Measurements from ENCODE around the gene TET2. TPM values are rescaled to one million over a fixed set of nuclear protein-coding genes. Genes with fewer than 3 reads are reported as not detected.
"Not testable (repeated sequence)": the region's sequence is repeated elsewhere in the genome, so short reads cannot be mapped to it uniquely, and the experiment has no call there.

TET2 gene
- total RNA-seq, 3 donors from 2014 or later (not counting 1 experiment from before 2014, with no cell fraction given) = 80.0 to 91.6 (median 82.8) TPM

DNA sequence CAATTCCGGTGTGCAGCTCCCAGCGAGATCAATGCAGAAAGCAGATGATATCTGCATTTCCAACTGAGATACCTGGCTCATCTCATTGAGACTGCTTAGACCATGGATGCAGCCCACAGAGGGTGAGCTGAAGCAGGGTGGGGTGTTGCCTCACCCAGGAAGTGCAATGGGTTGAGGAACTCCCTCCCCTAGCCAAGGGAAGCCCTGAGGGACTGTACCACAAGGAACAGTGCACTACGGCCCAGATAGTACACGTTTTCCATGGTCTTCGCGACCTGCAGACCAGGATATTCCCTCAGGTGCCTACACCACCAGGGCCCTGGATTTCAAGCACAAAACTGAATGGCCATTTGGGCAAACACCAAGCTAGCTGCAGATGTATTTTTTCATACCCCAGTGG is 150.0 kb downstream of the TET2 start:
- no peaks in the 10 kb centered on the region for H3K4me1 Mint-ChIP-seq
- H3K27me3 Mint-ChIP-seq (ENCODE audit: low read depth in 2 of 2) = peaks cover 0 to 2% of the 10 kb centered on the region in 2 donors
- intact Hi-C loops (cut with micrococcal nuclease) = no loop called here
- H3K4me3 Mint-ChIP-seq = no peak overlapping the region
- H3K27ac Mint-ChIP-seq = no peak overlapping the region
- Histone ChIP-seq H3K36me3 (ENCODE audit: control insufficient read depth, insufficient read depth, low read length) (no peaks in the 10 kb centered on the region), H3K27me3 (ENCODE audit: control insufficient read depth, insufficient read depth, low read length) (no peaks in the 10 kb centered on the region), H3K4me1 (ENCODE audit: control insufficient read depth, insufficient read depth, low read length) (no peaks in the 10 kb centered on the region), H3K27ac (ENCODE audit: low read length) (no peak overlapping the region), H3K9me3 (ENCODE audit: control insufficient read depth, insufficient read depth, low read length) (no peaks in the 10 kb centered on the region), H3K4me3 (ENCODE audit: low read length) (no peak overlapping the region)
- peaks cover 14% of the 10 kb centered on the region for H3K36me3 Mint-ChIP-seq
- no peak for DNase-seq
- peaks cover 4 to 10% of the 10 kb centered on the region in 2 donors for H3K9me3 Mint-ChIP-seq
- WGBS (ENCODE audit: insufficient coverage) = 86% methylated on average over 6 of the region's 6 CpGs
- TF ChIP-seq, protein P1, sequence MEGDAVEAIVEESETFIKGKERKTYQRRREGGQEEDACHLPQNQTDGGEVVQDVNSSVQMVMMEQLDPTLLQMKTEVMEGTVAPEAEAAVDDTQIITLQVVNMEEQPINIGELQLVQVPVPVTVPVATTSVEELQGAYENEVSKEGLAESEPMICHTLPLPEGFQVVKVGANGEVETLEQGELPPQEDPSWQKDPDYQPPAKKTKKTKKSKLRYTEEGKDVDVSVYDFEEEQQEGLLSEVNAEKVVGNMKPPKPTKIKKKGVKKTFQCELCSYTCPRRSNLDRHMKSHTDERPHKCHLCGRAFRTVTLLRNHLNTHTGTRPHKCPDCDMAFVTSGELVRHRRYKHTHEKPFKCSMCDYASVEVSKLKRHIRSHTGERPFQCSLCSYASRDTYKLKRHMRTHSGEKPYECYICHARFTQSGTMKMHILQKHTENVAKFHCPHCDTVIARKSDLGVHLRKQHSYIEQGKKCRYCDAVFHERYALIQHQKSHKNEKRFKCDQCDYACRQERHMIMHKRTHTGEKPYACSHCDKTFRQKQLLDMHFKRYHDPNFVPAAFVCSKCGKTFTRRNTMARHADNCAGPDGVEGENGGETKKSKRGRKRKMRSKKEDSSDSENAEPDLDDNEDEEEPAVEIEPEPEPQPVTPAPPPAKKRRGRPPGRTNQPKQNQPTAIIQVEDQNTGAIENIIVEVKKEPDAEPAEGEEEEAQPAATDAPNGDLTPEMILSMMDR (IDR thresholded peaks at IDR 0.05) = no peak
- no peak for ATAC-seq

DNA sequence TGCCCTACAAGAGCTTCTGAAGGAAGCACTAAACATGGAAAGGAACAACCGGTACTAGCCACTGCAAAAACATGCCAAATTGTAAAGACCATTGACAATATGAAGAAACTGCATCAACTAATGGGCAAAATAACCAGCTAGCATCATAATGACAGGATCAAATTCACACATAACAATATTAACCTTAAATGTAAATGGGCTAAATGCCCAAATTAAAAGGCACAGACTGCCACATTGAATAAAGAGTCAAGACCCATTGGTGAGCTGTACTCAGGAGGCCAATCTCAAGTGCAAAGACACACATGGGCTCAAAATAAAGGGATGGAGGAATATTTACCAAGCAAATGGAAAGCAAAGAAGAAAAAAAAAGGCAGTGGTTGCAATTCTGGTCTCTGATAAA is 152.4 kb downstream of the TET2 start:
- H3K27me3 ChIP-seq (ENCODE audit: control insufficient read depth, insufficient read depth, low read length); H3K27me3 Mint-ChIP-seq (ENCODE audit: low read depth in 2 of 2); ATAC-seq; H3K9me3 ChIP-seq (ENCODE audit: control insufficient read depth, insufficient read depth, low read length); intact Hi-C loops (cut with micrococcal nuclease); H3K4me3 Mint-ChIP-seq; H3K4me1 Mint-ChIP-seq; DNase-seq; H3K36me3 ChIP-seq (ENCODE audit: control insufficient read depth, insufficient read depth, low read length); H3K27ac ChIP-seq (ENCODE audit: low read length); H3K4me1 ChIP-seq (ENCODE audit: control insufficient read depth, insufficient read depth, low read length); H3K27ac Mint-ChIP-seq; H3K4me3 ChIP-seq (ENCODE audit: low read length): not testable (repeated sequence)
- H3K36me3 Mint-ChIP-seq = peaks cover 14% of the 10 kb centered on the region
- peaks cover 6 to 14% of the 10 kb centered on the region in 2 donors for H3K9me3 Mint-ChIP-seq
- 89% methylated on average over 1 of the region's 1 CpG for WGBS (ENCODE audit: insufficient coverage)

DNA sequence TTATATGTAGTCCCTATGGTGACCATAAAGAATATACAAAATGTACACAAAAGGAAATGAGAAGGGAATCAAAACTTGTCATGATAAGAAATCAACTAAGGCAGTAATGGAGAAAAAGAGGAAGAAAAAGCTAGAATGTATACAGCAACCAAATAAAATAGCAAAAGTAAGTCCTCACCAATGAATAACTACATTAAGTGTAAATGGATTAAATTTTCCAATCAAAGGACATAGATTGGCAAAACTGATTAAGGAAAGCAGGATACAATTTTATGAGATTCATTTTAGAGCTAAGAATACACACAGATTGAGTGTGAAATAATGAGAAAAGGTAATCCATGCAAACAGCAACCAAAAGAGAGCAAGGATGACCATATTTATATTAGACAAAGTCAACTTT is 157.4 kb downstream of the TET2 start:
- Histone ChIP-seq H3K4me1 (ENCODE audit: control insufficient read depth, insufficient read depth, low read length) (peaks cover 9% of the 10 kb centered on the region), H3K9me3 (ENCODE audit: control insufficient read depth, insufficient read depth, low read length) (no peaks in the 10 kb centered on the region), H3K4me3 (ENCODE audit: low read length) (no peak overlapping the region), H3K27me3 (ENCODE audit: control insufficient read depth, insufficient read depth, low read length) (no peaks in the 10 kb centered on the region), H3K36me3 (ENCODE audit: control insufficient read depth, insufficient read depth, low read length) (no peaks in the 10 kb centered on the region), H3K27ac (ENCODE audit: low read length) (no peak overlapping the region)
- peaks cover 5 to 7% of the 10 kb centered on the region in 2 donors for H3K9me3 Mint-ChIP-seq
- H3K27ac Mint-ChIP-seq = no peak overlapping the region
- no peak for ATAC-seq
- peaks cover 12% of the 10 kb centered on the region in 2 donors for H3K4me1 Mint-ChIP-seq
- intact Hi-C loops (cut with micrococcal nuclease) = no loop called here
- no peaks in the 10 kb centered on the region for H3K27me3 Mint-ChIP-seq (ENCODE audit: low read depth in 2 of 2)
- H3K4me3 Mint-ChIP-seq = no peak overlapping the region
- peaks cover 16% of the 10 kb centered on the region for H3K36me3 Mint-ChIP-seq
- no peak for DNase-seq
- TF ChIP-seq, protein P1 (IDR thresholded peaks at IDR 0.05) = no peak

DNA sequence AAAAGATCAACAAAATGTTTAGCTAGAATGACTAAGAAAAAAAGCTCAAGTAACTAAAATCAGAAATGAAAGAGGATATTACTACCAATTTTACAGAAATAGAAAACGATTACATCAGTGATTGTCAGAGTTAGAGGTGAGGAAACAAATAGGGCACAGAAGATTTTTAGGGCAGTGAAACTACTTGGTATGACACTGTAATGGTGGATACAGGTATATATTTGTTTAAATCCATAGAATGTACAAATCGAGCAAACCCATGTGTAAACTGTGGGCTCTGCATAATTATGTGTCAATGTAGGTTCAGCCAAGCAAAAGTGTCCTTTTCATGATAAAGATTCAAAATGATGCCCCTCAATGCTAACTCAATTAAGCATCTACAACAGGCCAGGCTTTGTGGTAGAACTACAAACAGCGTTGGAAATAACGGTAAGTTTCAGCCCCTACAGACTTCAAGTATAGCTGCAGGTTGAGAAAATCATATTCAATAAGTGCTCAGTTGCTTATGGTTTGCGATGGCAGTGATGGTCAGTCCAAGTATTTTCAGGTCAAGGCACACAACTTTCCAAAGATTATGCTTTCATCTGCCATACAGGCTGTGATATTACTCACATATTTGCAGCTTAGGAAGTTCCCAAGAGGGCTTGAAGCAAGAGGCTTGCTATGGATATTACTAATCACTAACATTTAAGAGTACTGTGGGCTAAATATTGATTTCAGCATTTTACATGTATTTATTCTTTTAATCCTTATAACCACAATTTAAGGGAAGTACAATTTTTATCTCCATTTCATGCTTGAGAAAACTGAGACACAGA is 158.6 kb downstream of the TET2 start:
- intact Hi-C loops (cut with micrococcal nuclease) = no loop called here
- no peak overlapping the region for H3K27ac ChIP-seq (ENCODE audit: low read length)
- 77% methylated on average over 5 of the region's 5 CpGs for WGBS (ENCODE audit: insufficient coverage)
- H3K36me3 Mint-ChIP-seq = peaks cover 5% of the 10 kb centered on the region
- TF ChIP-seq, protein P1 (IDR thresholded peaks at IDR 0.05) = no peak
- ATAC-seq (no peak), DNase-seq (no peak)
- no peak overlapping the region for H3K4me3 ChIP-seq (ENCODE audit: low read length)
- peaks cover 9% of the 10 kb centered on the region for H3K4me1 ChIP-seq (ENCODE audit: control insufficient read depth, insufficient read depth, low read length)
- H3K9me3 ChIP-seq (ENCODE audit: control insufficient read depth, insufficient read depth, low read length) = no peaks in the 10 kb centered on the region
- no peaks in the 10 kb centered on the region for H3K27me3 ChIP-seq (ENCODE audit: control insufficient read depth, insufficient read depth, low read length)
- peak overlapping the region in 1 of 2 donors; percentile 87 for H3K27ac Mint-ChIP-seq
- no peaks in the 10 kb centered on the region for H3K36me3 ChIP-seq (ENCODE audit: control insufficient read depth, insufficient read depth, low read length)
- no peaks in the 10 kb centered on the region for H3K27me3 Mint-ChIP-seq (ENCODE audit: low read depth in 2 of 2)
- peaks cover 3 to 7% of the 10 kb centered on the region in 2 donors for H3K9me3 Mint-ChIP-seq
- no peak overlapping the region for H3K4me3 Mint-ChIP-seq
- H3K4me1 Mint-ChIP-seq = peaks cover 13 to 17% of the 10 kb centered on the region in 2 donors
